Stimulated activated CD4-positive, alpha-beta T cell treated with anti-CD3 and anti-CD28 coated beads, Interleukin-1b, Interleukin-23, amount 100 ng/mL, for 1 hour (primary cell): Measurements from ENCODE around the gene DDX41.
"Not testable (repeated sequence)": the region's sequence is repeated elsewhere in the genome, so short reads cannot be mapped to it uniquely, and the experiment has no call there.

Experiments used
- DNase-seq, 2 donors: peaks; one replicate each; pipeline ENCODE4 v3.0.0-alpha.2; 2020; ENCODE audit warnings: low read depth in 2 of 2

The DDX41 gene

GRCh38 chr5:177537389-177538361, 20.9 kb upstream of the DDX41 start:
- DNase-seq: no peak

GRCh38 chr5:177536386-177536785, 19.6 kb upstream of the DDX41 start:
- DNase-seq: no peak

- DNase-seq: no peak
Observed at GRCh38 chr5:177535125-177535524, 18.4 kb upstream of the DDX41 start.

- not testable (repeated sequence) for DNase-seq
Observed at GRCh38 chr5:177534433-177534832, 17.7 kb upstream of the DDX41 start.

- DNase-seq: no peak
Observed at GRCh38 chr5:177531209-177531940, 14.6 kb upstream of the DDX41 start.

GRCh38 chr5:177530638-177531037, 13.9 kb upstream of the DDX41 start:
- DNase-seq: no peak

GRCh38 chr5:177529247-177530203, 12.8 kb upstream of the DDX41 start:
- DNase-seq: no peak

- DNase-seq: no peak
Observed at GRCh38 chr5:177528631-177529030, 11.9 kb upstream of the DDX41 start.

- no peak for DNase-seq
Observed at GRCh38 chr5:177527595-177527994, 10.8 kb upstream of the DDX41 start.

GRCh38 chr5:177526791-177527190, 10.0 kb upstream of the DDX41 start:
- DNase-seq: no peak

- no peak for DNase-seq
Observed at GRCh38 chr5:177526191-177526590, 9.4 kb upstream of the DDX41 start.

GRCh38 chr5:177524941-177525655, 8.3 kb upstream of the DDX41 start:
- no peak for DNase-seq

- DNase-seq: no peak
Observed at GRCh38 chr5:177524539-177524900, 7.8 kb upstream of the DDX41 start.

GRCh38 chr5:177523711-177524538, 7.2 kb upstream of the DDX41 start:
- DNase-seq: no peak

- no peak for DNase-seq
Observed at GRCh38 chr5:177520916-177521513, 4.3 kb upstream of the DDX41 start.

GRCh38 chr5:177520271-177520670, 3.5 kb upstream of the DDX41 start:
- DNase-seq: no peak

GRCh38 chr5:177519463-177520235, 2.9 kb upstream of the DDX41 start:
- DNase-seq: no peak

- no peak for DNase-seq
Observed at GRCh38 chr5:177515580-177515979, 1.2 kb downstream of the DDX41 start.

GRCh38 chr5:177514541-177514940, 2.2 kb downstream of the DDX41 start:
- DNase-seq: no peak
